Prostate gland (tissue), 2 donors: ENCODE measurements around the gene MAGEA8.
"Not testable (repeated sequence)": the region's sequence is repeated elsewhere in the genome, so short reads cannot be mapped to it uniquely, and the experiment has no call there.

ENCODE experiments used
- CTCF ChIP-seq, 4 experiments: fragments of 200-600 bp in 2 of 4; fragments of 450-650 bp in 2 of 4; sonication (generic) in 2 of 4; IDR thresholded peaks; 1 replicate in 3 of 4; 2 replicates in 1 of 4; pipeline ENCODE4 v1.5.1; 2016 to 2019; ENCODE audit warnings: antibody characterized with exemption in 4 of 4, mild to moderate bottlenecking in 2 of 4, moderate library complexity in 2 of 4
- POLR2A ChIP-seq: fragments of 450-650 bp; IDR thresholded peaks from one replicate; pipeline ENCODE4 v1.6.1; 2016; ENCODE audit warnings: antibody characterized with exemption, mild to moderate bottlenecking

GRCh38 chrX:149929400-149929799, 48.4 kb downstream of the MAGEA8 start, which contains the start of gene HSFX4:
- not testable (repeated sequence) for TF ChIP-seq CTCF (IDR thresholded peaks at IDR 0.05); POLR2A
